Activated CD8-positive, alpha-beta memory T cell treated with anti-CD3 and anti-CD28 coated beads for 24 hours (primary cell): ENCODE results near the gene UBXN4.
"Not testable (repeated sequence)": the region's sequence is repeated elsewhere in the genome, so short reads cannot be mapped to it uniquely, and the experiment has no call there.

ENCODE experiments used
- DNase-seq: peaks from one replicate; pipeline ENCODE4 v3.0.0-alpha.2; 2020

Gene UBXN4

GRCh38 chr2:135741395-135742324, at the start of gene UBXN4:
Gene UBXN4, plus strand, starts transcription at chr2:135741855. Its CDS starts 75 bp downstream, at chr2:135741930.
- peak; percentile 95 for DNase-seq

GRCh38 chr2:135694711-135695110, 46.9 kb upstream of the UBXN4 start:
- DNase-seq, result no peak

GRCh38 chr2:135698838-135699237, 42.8 kb upstream of the UBXN4 start:
- DNase-seq, result no peak

GRCh38 chr2:135701442-135701841, 40.2 kb upstream of the UBXN4 start:
- DNase-seq, result no peak

- DNase-seq, result no peak
Measured at GRCh38 chr2:135703300-135703699, 38.4 kb upstream of the UBXN4 start.

GRCh38 chr2:135704075-135704474, 37.6 kb upstream of the UBXN4 start:
- DNase-seq, result not testable (repeated sequence)

GRCh38 chr2:135708159-135708558, 33.5 kb upstream of the UBXN4 start:
- no peak for DNase-seq

GRCh38 chr2:135709992-135710391, 31.7 kb upstream of the UBXN4 start:
- DNase-seq, result peak; percentile 89

GRCh38 chr2:135715086-135715485, 26.6 kb upstream of the UBXN4 start:
- DNase-seq, result not testable (repeated sequence)

GRCh38 chr2:135728064-135728743, 13.5 kb upstream of the UBXN4 start:
- DNase-seq, result no peak

- no peak for DNase-seq
Measured at GRCh38 chr2:135732561-135732960, 9.1 kb upstream of the UBXN4 start.

GRCh38 chr2:135733045-135733444, 8.6 kb upstream of the UBXN4 start:
- DNase-seq, result no peak

GRCh38 chr2:135736546-135736945, 5.1 kb upstream of the UBXN4 start:
- no peak for DNase-seq

- no peak for DNase-seq
Measured at GRCh38 chr2:135740206-135740605, 1.4 kb upstream of the UBXN4 start.

GRCh38 chr2:135741043-135741394, 636 bp upstream of the UBXN4 start:
- no peak for DNase-seq

- DNase-seq, result no peak
Measured at GRCh38 chr2:135742325-135742757, 686 bp downstream of the UBXN4 start.

- no peak for DNase-seq
Measured at GRCh38 chr2:135743860-135744259, 2.2 kb downstream of the UBXN4 start.

GRCh38 chr2:135744760-135745314, 3.2 kb downstream of the UBXN4 start:
- DNase-seq, result no peak

GRCh38 chr2:135745545-135745944, 3.9 kb downstream of the UBXN4 start:
- no peak for DNase-seq

GRCh38 chr2:135755573-135755972, 13.9 kb downstream of the UBXN4 start:
- DNase-seq, result no peak

- DNase-seq, result no peak
Measured at GRCh38 chr2:135756692-135757091, 15.0 kb downstream of the UBXN4 start.

- DNase-seq, result no peak
Measured at GRCh38 chr2:135762022-135762421, 20.4 kb downstream of the UBXN4 start.

GRCh38 chr2:135762530-135762929, 20.9 kb downstream of the UBXN4 start:
- no peak for DNase-seq

GRCh38 chr2:135768863-135769262, 27.2 kb downstream of the UBXN4 start:
- DNase-seq, result no peak
